GM12878 (cell line): Measurements from ENCODE around the gene CTRB2.

Experiments used
- CHD2 ChIP-seq: IDR thresholded peaks from 2 replicates; pipeline ENCODE4 v1.6.1; 2011; ENCODE audit warnings: low read depth, low read length, improper control_type of control experiment, borderline replicate concordance
- EP300 ChIP-seq, 2 experiments: fragments of 150-350 bp in 1 of 2; IDR thresholded peaks; 2 replicates each; pipeline ENCODE4 v1.6.1; 2011 to 2012; ENCODE audit warnings: low read depth in 2 of 2, low read length in 2 of 2, borderline replicate concordance in 1 of 2, improper control_type of control experiment in 1 of 2, inconsistent platforms in 1 of 2; ENCODE audit not compliant: control insufficient read depth in 1 of 2
- FOXK2 ChIP-seq: fragments of 450-650 bp; IDR thresholded peaks from 2 replicates; pipeline ENCODE4 v1.6.1; 2017; ENCODE audit warnings: mild to moderate bottlenecking, moderate library complexity
- MTA2 ChIP-seq: fragments of 450-650 bp; IDR thresholded peaks from 2 replicates; pipeline ENCODE4 v1.6.1; 2016; ENCODE audit warnings: low read depth, mild to moderate bottlenecking, moderate library complexity
- NR2F1 ChIP-seq: fragments of 450-650 bp; conservative IDR thresholded peaks from 2 replicates; pipeline ENCODE4 v1.6.1; 2017; ENCODE audit warnings: mild to moderate bottlenecking
- POLR2AphosphoS2 ChIP-seq: IDR thresholded peaks from 2 replicates; pipeline ENCODE4 v1.6.1; 2011; ENCODE audit warnings: low read depth, mild to moderate bottlenecking, low read length, improper control_type of control experiment, moderate library complexity
- POLR2AphosphoS5 ChIP-seq: IDR thresholded peaks from 2 replicates; pipeline ENCODE4 v1.6.1; 2011; ENCODE audit warnings: mild to moderate bottlenecking, low read length, inconsistent platforms
- RB1 ChIP-seq: fragments of 450-650 bp; formaldehyde crosslinking; IDR thresholded peaks from 2 replicates; pipeline ENCODE4 v1.6.1; 2017; ENCODE audit warnings: mild to moderate bottlenecking, borderline replicate concordance
- SMC3 ChIP-seq: IDR thresholded peaks from 2 replicates; pipeline ENCODE4 v1.6.1; 2011; ENCODE audit warnings: low read length, improper control_type of control experiment, borderline replicate concordance
- SUZ12 ChIP-seq: fragments of 200-600 bp; sonication (generic); IDR thresholded peaks from one replicate; pipeline ENCODE4 v1.6.1; 2018; ENCODE audit warnings: antibody characterized with exemption, mild to moderate bottlenecking; ENCODE audit not compliant: unreplicated experiment
- TCF7 ChIP-seq: IDR thresholded peaks from 2 replicates; pipeline ENCODE4 v1.6.1; 2014; ENCODE audit warnings: antibody characterized with exemption, borderline replicate concordance
- TF ChIP-seq, protein P1 (sequence below), 3 experiments: IDR thresholded peaks in 2 of 3; conservative IDR thresholded peaks in 1 of 3; 2 replicates each; pipeline ENCODE4 v1.5.1; 2011; ENCODE audit warnings: low read depth in 3 of 3, low read length in 3 of 3, mild to moderate bottlenecking in 3 of 3, control low read depth in 2 of 3, moderate library complexity in 2 of 3, inconsistent platforms in 1 of 3, mixed read lengths in 1 of 3; ENCODE audit not compliant: control insufficient read depth in 2 of 3, insufficient read depth in 1 of 3; ENCODE audit errors: extremely low read depth in 1 of 3
- TF ChIP-seq, protein P2 (sequence below): IDR thresholded peaks from 2 replicates; pipeline ENCODE4 v1.6.1; 2012; ENCODE audit warnings: low read length, inconsistent platforms
- TF ChIP-seq, protein P3 (sequence below): IDR thresholded peaks from 2 replicates; pipeline ENCODE4 v1.6.1; 2011; ENCODE audit warnings: mild to moderate bottlenecking, low read depth, low read length, moderate library complexity; ENCODE audit not compliant: insufficient replicate concordance

DNA sequence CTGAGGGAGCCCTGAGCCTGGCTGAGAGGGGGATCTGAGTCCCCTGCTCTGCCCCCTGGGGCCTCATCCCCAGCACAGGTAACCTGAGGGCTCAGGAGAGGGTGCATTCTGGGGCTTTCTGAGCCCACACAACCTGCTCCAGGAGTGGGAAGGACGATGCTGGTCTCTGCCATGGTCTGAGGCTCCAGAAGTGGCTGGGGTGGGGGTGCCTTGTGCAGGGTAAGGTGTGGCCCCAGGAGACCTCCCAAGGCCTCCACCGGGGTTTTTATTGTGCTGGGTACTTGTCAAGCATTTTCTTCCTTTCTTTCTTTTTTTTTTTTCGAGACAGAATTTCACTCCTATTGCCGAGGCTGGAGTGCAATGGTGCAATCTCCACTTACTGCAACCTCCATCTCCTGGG lies 12.1 kb upstream of the CTRB2 start:
- no peak for TF ChIP-seq POLR2AphosphoS5
- TF ChIP-seq, protein P1, sequence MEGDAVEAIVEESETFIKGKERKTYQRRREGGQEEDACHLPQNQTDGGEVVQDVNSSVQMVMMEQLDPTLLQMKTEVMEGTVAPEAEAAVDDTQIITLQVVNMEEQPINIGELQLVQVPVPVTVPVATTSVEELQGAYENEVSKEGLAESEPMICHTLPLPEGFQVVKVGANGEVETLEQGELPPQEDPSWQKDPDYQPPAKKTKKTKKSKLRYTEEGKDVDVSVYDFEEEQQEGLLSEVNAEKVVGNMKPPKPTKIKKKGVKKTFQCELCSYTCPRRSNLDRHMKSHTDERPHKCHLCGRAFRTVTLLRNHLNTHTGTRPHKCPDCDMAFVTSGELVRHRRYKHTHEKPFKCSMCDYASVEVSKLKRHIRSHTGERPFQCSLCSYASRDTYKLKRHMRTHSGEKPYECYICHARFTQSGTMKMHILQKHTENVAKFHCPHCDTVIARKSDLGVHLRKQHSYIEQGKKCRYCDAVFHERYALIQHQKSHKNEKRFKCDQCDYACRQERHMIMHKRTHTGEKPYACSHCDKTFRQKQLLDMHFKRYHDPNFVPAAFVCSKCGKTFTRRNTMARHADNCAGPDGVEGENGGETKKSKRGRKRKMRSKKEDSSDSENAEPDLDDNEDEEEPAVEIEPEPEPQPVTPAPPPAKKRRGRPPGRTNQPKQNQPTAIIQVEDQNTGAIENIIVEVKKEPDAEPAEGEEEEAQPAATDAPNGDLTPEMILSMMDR (IDR thresholded peaks at IDR 0.05 in 2 of 3, conservative IDR thresholded peaks at IDR 0.05 in 1 of 3; ENCODE audit: control insufficient read depth in 2 of 3, extremely low read depth in 1 of 3, insufficient read depth in 1 of 3, low read depth in 3 of 3, low read length in 3 of 3): no peak
- no peak for TF ChIP-seq RB1
- TF ChIP-seq POLR2AphosphoS2: no peak
- no peak for TF ChIP-seq MTA2
- TF ChIP-seq CHD2: no peak
- TF ChIP-seq TCF7: no peak
- TF ChIP-seq, protein P2, sequence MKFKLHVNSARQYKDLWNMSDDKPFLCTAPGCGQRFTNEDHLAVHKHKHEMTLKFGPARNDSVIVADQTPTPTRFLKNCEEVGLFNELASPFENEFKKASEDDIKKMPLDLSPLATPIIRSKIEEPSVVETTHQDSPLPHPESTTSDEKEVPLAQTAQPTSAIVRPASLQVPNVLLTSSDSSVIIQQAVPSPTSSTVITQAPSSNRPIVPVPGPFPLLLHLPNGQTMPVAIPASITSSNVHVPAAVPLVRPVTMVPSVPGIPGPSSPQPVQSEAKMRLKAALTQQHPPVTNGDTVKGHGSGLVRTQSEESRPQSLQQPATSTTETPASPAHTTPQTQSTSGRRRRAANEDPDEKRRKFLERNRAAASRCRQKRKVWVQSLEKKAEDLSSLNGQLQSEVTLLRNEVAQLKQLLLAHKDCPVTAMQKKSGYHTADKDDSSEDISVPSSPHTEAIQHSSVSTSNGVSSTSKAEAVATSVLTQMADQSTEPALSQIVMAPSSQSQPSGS: no peak
- no peak for TF ChIP-seq NR2F1
- TF ChIP-seq FOXK2: no peak
- TF ChIP-seq, protein P3, sequence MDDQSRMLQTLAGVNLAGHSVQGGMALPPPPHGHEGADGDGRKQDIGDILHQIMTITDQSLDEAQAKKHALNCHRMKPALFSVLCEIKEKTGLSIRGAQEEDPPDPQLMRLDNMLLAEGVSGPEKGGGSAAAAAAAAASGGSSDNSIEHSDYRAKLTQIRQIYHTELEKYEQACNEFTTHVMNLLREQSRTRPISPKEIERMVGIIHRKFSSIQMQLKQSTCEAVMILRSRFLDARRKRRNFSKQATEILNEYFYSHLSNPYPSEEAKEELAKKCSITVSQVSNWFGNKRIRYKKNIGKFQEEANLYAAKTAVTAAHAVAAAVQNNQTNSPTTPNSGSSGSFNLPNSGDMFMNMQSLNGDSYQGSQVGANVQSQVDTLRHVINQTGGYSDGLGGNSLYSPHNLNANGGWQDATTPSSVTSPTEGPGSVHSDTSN: no peak
- no peak for TF ChIP-seq SMC3
- TF ChIP-seq EP300 (IDR thresholded peaks at IDR 0.05; ENCODE audit: borderline replicate concordance in 1 of 2, control insufficient read depth in 1 of 2, low read depth in 2 of 2, low read length in 2 of 2): no peak
- TF ChIP-seq SUZ12: no peak
